GM10248 (cell line): ENCODE data around the gene BCKDK.

Source experiments
- CTCF ChIA-PET: fragments of 300-600 bp; sonication (Branson Sonifier 250); formaldehyde crosslinking; extraction: SDS; loops from one replicate; lab custom pipeline; 2021; ENCODE audit warnings: antibody characterized with exemption; lab: Yijun Ruan, JAX
- POLR2A ChIA-PET: fragments of 350-650 bp; sonication (Branson Sonifier 250); formaldehyde crosslinking; extraction: SDS; loops from one replicate; lab custom pipeline; 2020; ENCODE audit warnings: antibody characterized with exemption; lab: Yijun Ruan, JAX
- DNase-seq: peaks from one replicate; pipeline ENCODE4 v3.0.0; 2012; ENCODE audit errors: extremely low spot score
- TF ChIP-seq, protein P1 (sequence below): IDR thresholded peaks from 2 replicates; pipeline ENCODE4 v1.5.1; 2012; ENCODE audit warnings: mild to moderate bottlenecking, low read depth; ENCODE audit errors: extremely low read depth, missing control alignments, control extremely low read depth

Gene BCKDK

GRCh38 chr16:31131841-31132271 lies 23.7 kb downstream of the BCKDK start:
- no peak for DNase-seq
- ChIA-PET CTCF (interaction anchor here (0.7 to 8.5 kb wide), 4 partner anchors 9 to 312 kb away, joined by 3 to 68 read pairs (median 4); partner anchors contain the start of genes HSD3B7 and KAT8), POLR2A (interaction anchor here (0.8 to 1.6 kb wide), 2 partner anchors 11 to 14 kb away, joined by 3 to 5 read pairs; partner anchors contain the start of gene KAT8)
- TF ChIP-seq, protein P1, sequence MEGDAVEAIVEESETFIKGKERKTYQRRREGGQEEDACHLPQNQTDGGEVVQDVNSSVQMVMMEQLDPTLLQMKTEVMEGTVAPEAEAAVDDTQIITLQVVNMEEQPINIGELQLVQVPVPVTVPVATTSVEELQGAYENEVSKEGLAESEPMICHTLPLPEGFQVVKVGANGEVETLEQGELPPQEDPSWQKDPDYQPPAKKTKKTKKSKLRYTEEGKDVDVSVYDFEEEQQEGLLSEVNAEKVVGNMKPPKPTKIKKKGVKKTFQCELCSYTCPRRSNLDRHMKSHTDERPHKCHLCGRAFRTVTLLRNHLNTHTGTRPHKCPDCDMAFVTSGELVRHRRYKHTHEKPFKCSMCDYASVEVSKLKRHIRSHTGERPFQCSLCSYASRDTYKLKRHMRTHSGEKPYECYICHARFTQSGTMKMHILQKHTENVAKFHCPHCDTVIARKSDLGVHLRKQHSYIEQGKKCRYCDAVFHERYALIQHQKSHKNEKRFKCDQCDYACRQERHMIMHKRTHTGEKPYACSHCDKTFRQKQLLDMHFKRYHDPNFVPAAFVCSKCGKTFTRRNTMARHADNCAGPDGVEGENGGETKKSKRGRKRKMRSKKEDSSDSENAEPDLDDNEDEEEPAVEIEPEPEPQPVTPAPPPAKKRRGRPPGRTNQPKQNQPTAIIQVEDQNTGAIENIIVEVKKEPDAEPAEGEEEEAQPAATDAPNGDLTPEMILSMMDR: no peak

DNA sequence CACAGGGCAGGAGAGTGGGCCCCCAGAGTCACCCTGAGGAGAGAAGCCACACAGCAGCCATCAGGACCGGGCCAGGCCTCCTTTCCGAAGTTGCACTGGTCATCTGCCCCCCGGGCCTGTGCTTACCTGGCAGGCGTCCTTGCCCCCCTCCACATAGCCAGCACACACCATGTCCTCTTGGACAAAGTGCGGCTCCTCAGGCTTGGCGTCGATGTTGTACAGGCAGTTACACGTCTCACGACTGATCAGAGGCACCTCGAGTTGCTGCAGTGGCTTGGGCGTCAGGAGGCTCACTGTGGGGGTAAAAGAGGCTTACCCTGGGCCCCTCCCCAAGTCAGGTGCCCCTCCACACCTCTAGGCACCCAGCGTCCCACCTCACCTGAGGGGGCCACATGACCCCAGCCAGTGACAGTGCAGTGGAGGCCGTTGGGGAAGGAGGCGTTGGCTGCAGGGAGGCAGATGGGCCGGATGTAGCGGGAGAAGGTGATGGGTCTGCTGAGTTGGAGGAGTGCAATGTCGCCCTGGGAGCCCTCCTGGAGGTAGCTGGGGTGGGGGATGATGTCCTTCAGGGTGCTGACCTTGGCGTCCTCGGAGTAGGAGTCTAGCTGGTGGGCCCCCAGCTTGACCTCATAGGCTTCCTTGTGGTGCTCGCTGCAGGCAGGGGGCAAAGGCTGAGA lies 24.3 kb downstream of the BCKDK start:
- ChIA-PET POLR2A (interaction anchor here (0.8 to 1.6 kb wide), 2 partner anchors 11 to 15 kb away, joined by 3 to 5 read pairs; partner anchors contain the start of gene KAT8), CTCF (interaction anchor here (1.0 to 8.5 kb wide), 4 partner anchors 9 to 148 kb away, joined by 3 to 68 read pairs (median 4); partner anchors contain the start of gene HSD3B7)
- TF ChIP-seq, protein P1: no peak
- no peak for DNase-seq

- ChIA-PET CTCF (interaction anchor here (1.0 to 1.9 kb wide), 2 partner anchors 9 to 14 kb away, joined by 3 to 6 read pairs; no protein-coding TSS in a partner anchor), POLR2A (interaction anchor here (1.6 kb wide), 1 partner anchor 16 kb away, joined by 5 read pairs; the partner anchor contains the start of gene KAT8)
- TF ChIP-seq, protein P1: no peak
- DNase-seq: no peak
Measured at GRCh38 chr16:31133046-31133501, 24.9 kb downstream of the BCKDK start.

GRCh38 chr16:31134091-31134571 lies 25.9 kb downstream of the BCKDK start:
- TF ChIP-seq, protein P1: no peak
- ChIA-PET CTCF (interaction anchor here (1.6 to 1.9 kb wide), 2 partner anchors 8 to 13 kb away, joined by 5 to 6 read pairs; no protein-coding TSS in a partner anchor), POLR2A (interaction anchor here (0.5 kb wide), 1 partner anchor 50 kb away, joined by 3 read pairs; no protein-coding TSS in a partner anchor)
- DNase-seq: no peak

- ChIA-PET CTCF (interaction anchor here (1.0 to 1.9 kb wide), 4 partner anchors 8 to 25 kb away, joined by 3 to 6 read pairs (median 4); no protein-coding TSS in a partner anchor), POLR2A (interaction anchor here (0.5 to 1.7 kb wide), 3 partner anchors 45 to 119 kb away, joined by 3 to 6 read pairs (median 4); partner anchors contain the start of gene FUS)
- TF ChIP-seq, protein P1: no peak
- DNase-seq: no peak
Measured at GRCh38 chr16:31134625-31135534, 26.7 kb downstream of the BCKDK start.
